GM12875 (cell line): ENCODE measurements around the gene DYNC1I1.

Source experiments
- H3K4me3 ChIP-seq: one replicate; pipeline ENCODE4 v1.5.1; 2011; ENCODE audit warnings: low read depth, low read length, control low read depth
- CTCF ChIP-seq: IDR thresholded peaks from 2 replicates; pipeline ENCODE4 v1.5.1; 2011; ENCODE audit warnings: low read depth, mild to moderate bottlenecking, control low read depth, inconsistent platforms, low read length, moderate library complexity, borderline replicate concordance; ENCODE audit not compliant: insufficient read depth

DYNC1I1 gene

GRCh38 chr7:96061844-96062243 lies 289.5 kb downstream of the DYNC1I1 start:
- TF ChIP-seq CTCF = no peak
- H3K4me3 ChIP-seq = no peak overlapping the region

- no peak overlapping the region for H3K4me3 ChIP-seq
- no peak for TF ChIP-seq CTCF
Observed at GRCh38 chr7:96067321-96067720, 295.0 kb downstream of the DYNC1I1 start.

GRCh38 chr7:96069401-96069800 lies 297.0 kb downstream of the DYNC1I1 start:
- no peak overlapping the region for H3K4me3 ChIP-seq
- TF ChIP-seq CTCF = no peak

- no peak for TF ChIP-seq CTCF
- no peak overlapping the region for H3K4me3 ChIP-seq
Observed at GRCh38 chr7:96074871-96075270, 302.5 kb downstream of the DYNC1I1 start.

- H3K4me3 ChIP-seq = no peak overlapping the region
- peak; percentile 83 for TF ChIP-seq CTCF
Observed at GRCh38 chr7:96075510-96076349, 303.4 kb downstream of the DYNC1I1 start.

- no peak overlapping the region for H3K4me3 ChIP-seq
- TF ChIP-seq CTCF = no peak
Observed at GRCh38 chr7:96076350-96076707, 304.0 kb downstream of the DYNC1I1 start.

GRCh38 chr7:96080027-96080426 lies 307.7 kb downstream of the DYNC1I1 start:
- no peak for TF ChIP-seq CTCF
- no peak overlapping the region for H3K4me3 ChIP-seq
